Mesenchymal stem cell (in vitro differentiated cells and primary cell): ENCODE measurements around the gene LDLR.

Experiments used
- DNase-seq: peaks from one replicate; pipeline ENCODE4 v3.0.0-alpha.2; 2013
- H2AFZ ChIP-seq: one replicate; pipeline ENCODE4 v1.6.1; 2013; ENCODE audit warnings: low read depth, mild to moderate bottlenecking, control low read depth, inconsistent platforms, low read length, moderate library complexity
- H2AK5ac ChIP-seq: 2 replicates; pipeline ENCODE4 v1.6.1; 2013; ENCODE audit warnings: low read length, moderate library complexity, mild to moderate bottlenecking, inconsistent platforms; ENCODE audit not compliant: severe bottlenecking
- H2BK120ac ChIP-seq: one replicate; pipeline ENCODE4 v1.6.1; 2013; ENCODE audit warnings: low read depth, mild to moderate bottlenecking, inconsistent platforms, low read length, moderate library complexity
- H2BK12ac ChIP-seq, 2 experiments: one replicate each; pipeline ENCODE4 v1.6.1; 2013; ENCODE audit warnings: inconsistent platforms in 2 of 2, low read length in 2 of 2, mild to moderate bottlenecking in 2 of 2, moderate library complexity in 2 of 2, control low read depth in 1 of 2
- H2BK15ac ChIP-seq: one replicate; pipeline ENCODE4 v1.6.1; 2013; ENCODE audit warnings: mild to moderate bottlenecking, low read depth, inconsistent platforms; ENCODE audit not compliant: poor library complexity, severe bottlenecking
- H2BK5ac ChIP-seq: 2 replicates; pipeline ENCODE4 v1.6.1; 2013; ENCODE audit warnings: low read depth, mild to moderate bottlenecking, low read length, control low read depth, inconsistent platforms; ENCODE audit not compliant: poor library complexity, severe bottlenecking
- H3K14ac ChIP-seq, 2 experiments: one replicate each; pipeline ENCODE4 v1.6.1; 2013; ENCODE audit warnings: inconsistent platforms in 2 of 2, low read length in 2 of 2, control low read depth in 1 of 2, mild to moderate bottlenecking in 1 of 2, moderate library complexity in 1 of 2
- H3K18ac ChIP-seq, 2 experiments: one replicate each; pipeline ENCODE4 v1.6.1; 2013; ENCODE audit warnings: inconsistent platforms in 2 of 2, low read length in 2 of 2, control low read depth in 1 of 2, low read depth in 1 of 2, mild to moderate bottlenecking in 1 of 2
- H3K23ac ChIP-seq, 2 experiments: one replicate each; pipeline ENCODE4 v1.6.1; 2013; ENCODE audit warnings: inconsistent platforms in 2 of 2, low read length in 2 of 2, mild to moderate bottlenecking in 2 of 2, moderate library complexity in 2 of 2, control low read depth in 1 of 2
- H3K27ac ChIP-seq: 2 replicates; pipeline ENCODE4 v1.5.1; 2013; ENCODE audit warnings: mild to moderate bottlenecking, moderate library complexity, low read length, control low read depth, inconsistent platforms; ENCODE audit not compliant: poor library complexity, severe bottlenecking
- H3K27me3 ChIP-seq, 2 experiments: 2 replicates each; pipeline versions ENCODE4 v1.6.1 to v1.7.0; 2013; ENCODE audit warnings: low read length in 2 of 2, mild to moderate bottlenecking in 2 of 2, moderate library complexity in 2 of 2, control low read depth in 1 of 2, inconsistent platforms in 1 of 2; ENCODE audit not compliant: control insufficient read depth in 1 of 2, insufficient read depth in 1 of 2
- H3K36me3 ChIP-seq, 2 experiments: 2 replicates each; pipeline versions ENCODE4 v1.6.1 to v1.7.0; 2013; ENCODE audit warnings: low read length in 2 of 2, control low read depth in 1 of 2, inconsistent platforms in 1 of 2, low read depth in 1 of 2, mild to moderate bottlenecking in 1 of 2; ENCODE audit not compliant: insufficient read depth in 2 of 2, control insufficient read depth in 1 of 2
- H3K4ac ChIP-seq, 2 experiments: one replicate each; pipeline ENCODE4 v1.6.1; 2013; ENCODE audit warnings: inconsistent platforms in 2 of 2, low read length in 2 of 2, mild to moderate bottlenecking in 2 of 2, moderate library complexity in 2 of 2, control low read depth in 1 of 2, low read depth in 1 of 2
- H3K4me1 ChIP-seq: 2 replicates; pipeline ENCODE4 v1.6.1; 2013; ENCODE audit warnings: low read depth, low read length, control low read depth; ENCODE audit not compliant: control insufficient read depth, insufficient read depth
- H3K4me2 ChIP-seq: 2 replicates; pipeline ENCODE4 v1.6.1; 2013; ENCODE audit warnings: low read length, mild to moderate bottlenecking, inconsistent platforms; ENCODE audit not compliant: poor library complexity, severe bottlenecking
- H3K4me3 ChIP-seq, 2 experiments: 2 replicates each; pipeline versions ENCODE4 v1.5.1 to v1.7.0; 2013; ENCODE audit warnings: low read length in 2 of 2, mild to moderate bottlenecking in 2 of 2, control low read depth in 1 of 2, low read depth in 1 of 2; ENCODE audit not compliant: insufficient read depth in 1 of 2
- H3K79me1 ChIP-seq: replicated peaks from 2 replicates; pipeline ENCODE4 v1.6.1; 2013; ENCODE audit warnings: mild to moderate bottlenecking, control low read depth, low read length, inconsistent platforms; ENCODE audit not compliant: poor library complexity, severe bottlenecking
- H3K9ac ChIP-seq: 2 replicates; pipeline ENCODE4 v1.7.0; 2013; ENCODE audit warnings: mild to moderate bottlenecking, low read length, moderate library complexity
- H3K9me3 ChIP-seq: 2 replicates; pipeline ENCODE4 v1.7.0; 2013; ENCODE audit warnings: mild to moderate bottlenecking, low read length; ENCODE audit not compliant: control insufficient read depth
- H4K8ac ChIP-seq: one replicate; pipeline ENCODE4 v1.6.1; 2013; ENCODE audit warnings: inconsistent platforms, mild to moderate bottlenecking, low read length, moderate library complexity
- H4K91ac ChIP-seq: one replicate; pipeline ENCODE4 v1.6.1; 2013; ENCODE audit warnings: mild to moderate bottlenecking, low read length, inconsistent platforms
- WGBS: methylation state at CpG from one replicate; pipeline ENCODE4 v1.1.7; 2013; ENCODE audit warnings: mixed read lengths; 5-methylcytosine and 5-hydroxymethylcytosine counted together

LDLR gene

DNA sequence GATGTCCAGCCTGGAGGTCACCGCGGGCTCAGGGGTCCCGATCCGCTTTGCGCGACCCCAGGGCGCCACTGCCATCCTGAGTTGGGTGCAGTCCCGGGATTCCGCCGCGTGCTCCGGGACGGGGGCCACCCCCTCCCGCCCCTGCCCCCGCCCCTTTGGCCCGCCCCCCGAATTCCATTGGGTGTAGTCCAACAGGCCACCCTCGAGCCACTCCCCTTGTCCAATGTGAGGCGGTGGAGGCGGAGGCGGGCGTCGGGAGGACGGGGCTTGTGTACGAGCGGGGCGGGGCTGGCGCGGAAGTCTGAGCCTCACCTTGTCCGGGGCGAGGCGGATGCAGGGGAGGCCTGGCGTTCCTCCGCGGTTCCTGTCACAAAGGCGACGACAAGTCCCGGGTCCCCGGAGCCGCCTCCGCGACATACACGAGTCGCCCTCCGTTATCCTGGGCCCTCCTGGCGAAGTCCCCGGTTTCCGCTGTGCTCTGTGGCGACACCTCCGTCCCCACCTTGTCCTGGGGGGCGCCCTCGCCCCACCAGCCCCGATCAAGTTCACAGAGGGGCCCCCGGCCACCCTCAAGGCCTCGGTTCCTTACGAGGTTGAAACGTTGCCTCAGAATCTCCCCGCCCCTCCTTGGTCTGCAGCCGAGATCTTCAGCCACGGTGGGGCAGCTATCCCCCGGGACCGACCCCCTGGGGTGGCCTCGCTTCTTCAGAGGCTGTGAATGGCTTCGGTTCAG is 1.2 kb downstream of the LDLR start:
- peak; percentile 94 for DNase-seq
- Histone ChIP-seq H2BK12ac (peak overlapping the region in 1 of 2 experiments; percentile 83), H3K14ac (peak overlapping the region in 1 of 2 experiments; percentile 61), H3K4me1 (peaks cover 14% of the 10 kb centered on the region), H3K9ac (peak overlapping the region; percentile 100), H3K4me2 (peak overlapping the region; percentile 70), H3K18ac (peak overlapping the region; percentile 90), H2BK5ac (peak overlapping the region; percentile 91), H3K36me3 (peaks cover 16 to 34% of the 10 kb centered on the region in 2 experiments), H3K23ac (peak overlapping the region in 1 of 2 experiments; percentile 23), H3K4me3 (peak overlapping the region; percentile 84 to 93), H4K8ac (no peak overlapping the region), H4K91ac (peak overlapping the region; percentile 77), H2BK120ac (peak overlapping the region; percentile 86), H2AFZ (no peak overlapping the region), H3K79me1 (no peaks in the 10 kb centered on the region), H3K4ac (peak overlapping the region in 1 of 2 experiments; percentile 84), H3K9me3 (no peaks in the 10 kb centered on the region), H2BK15ac (peak overlapping the region; percentile 96), H3K27ac (peak overlapping the region; percentile 97), H2AK5ac (peak overlapping the region; percentile 97), H3K27me3 (no peaks in the 10 kb centered on the region)
- under 1% methylated on average over 47 of the region's 64 CpGs for WGBS

DNA sequence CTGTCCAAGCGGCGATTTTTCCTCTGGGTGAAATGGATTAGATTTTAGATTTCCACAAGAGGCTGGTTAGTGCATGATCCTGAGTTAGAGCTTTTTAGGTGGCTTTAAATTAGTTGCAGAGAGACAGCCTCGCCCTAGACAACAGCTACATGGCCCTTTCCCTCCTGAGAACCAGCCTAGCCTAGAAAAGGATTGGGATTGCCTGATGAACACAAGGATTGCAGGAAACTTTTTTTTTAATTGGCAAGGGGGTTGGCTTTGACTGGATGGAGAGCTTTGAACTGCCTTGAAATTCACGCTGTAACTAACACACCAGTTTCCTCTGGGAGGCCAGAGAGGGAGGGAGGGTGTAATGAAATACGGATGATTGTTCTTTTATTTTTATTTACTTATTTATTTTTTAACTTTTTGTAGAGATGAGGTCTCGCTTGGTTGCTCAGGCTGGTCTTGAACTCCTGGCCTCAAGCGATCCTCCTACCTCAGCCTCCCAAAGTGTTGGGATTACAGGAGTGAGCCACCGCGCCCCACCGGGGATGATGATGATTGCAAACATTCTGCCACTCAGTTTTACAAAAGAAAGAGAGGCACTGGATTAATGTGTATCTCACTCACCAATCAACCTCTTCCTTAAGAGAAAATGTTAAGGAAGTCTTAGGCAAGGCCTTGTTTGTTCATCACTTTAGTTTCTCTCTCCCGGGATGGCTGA is 1.9 kb downstream of the LDLR start:
- Histone ChIP-seq H3K4me1 (peaks cover 14% of the 10 kb centered on the region), H3K14ac (peak overlapping the region in 1 of 2 experiments; percentile 87), H3K4me3 (peak overlapping the region; percentile 84), H3K9me3 (no peaks in the 10 kb centered on the region), H3K36me3 (peaks cover 16 to 40% of the 10 kb centered on the region in 2 experiments), H2BK15ac (no peak overlapping the region), H2BK5ac (peak overlapping the region; percentile 91), H4K8ac (no peak overlapping the region), H3K18ac (peak overlapping the region; percentile 88 to 90), H3K23ac (peak overlapping the region in 1 of 2 experiments; percentile 23), H3K27me3 (no peaks in the 10 kb centered on the region), H3K4ac (peak overlapping the region in 1 of 2 experiments; percentile 84), H3K27ac (peak overlapping the region; percentile 97), H2AFZ (no peak overlapping the region), H2AK5ac (peak overlapping the region; percentile 97), H4K91ac (no peak overlapping the region), H2BK120ac (peak overlapping the region; percentile 86), H2BK12ac (no peak overlapping the region), H3K4me2 (peak overlapping the region; percentile 70), H3K79me1 (no peaks in the 10 kb centered on the region), H3K9ac (peak overlapping the region; percentile 100)
- 15% methylated on average over 6 of the region's 11 CpGs for WGBS
- DNase-seq: no peak

DNA sequence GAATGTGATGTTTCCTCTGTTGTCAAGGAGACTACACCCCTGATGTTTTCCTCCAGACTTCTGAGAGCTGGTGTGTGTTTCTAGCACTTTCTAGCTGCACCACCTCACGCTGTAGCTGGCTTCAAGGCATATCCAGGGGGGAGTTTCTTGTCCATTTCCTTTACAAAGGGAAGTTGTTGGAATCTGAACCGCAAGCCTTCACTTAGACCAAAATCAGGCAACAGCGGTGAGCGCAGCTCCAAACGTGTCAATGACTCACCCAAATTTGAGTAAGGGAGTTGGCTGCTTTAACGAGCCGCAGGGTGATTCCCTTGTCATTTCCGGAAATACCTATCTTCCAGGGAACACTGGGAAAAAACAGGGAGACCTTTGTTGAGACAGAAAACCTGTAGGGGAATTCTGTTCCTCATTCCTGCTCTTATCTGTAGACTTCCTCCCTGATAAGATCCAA is 2.5 kb downstream of the LDLR start:
- Histone ChIP-seq H2BK15ac (no peak overlapping the region), H3K36me3 (peaks cover 16 to 46% of the 10 kb centered on the region in 2 experiments), H3K4ac (no peak overlapping the region), H3K4me2 (peak overlapping the region; percentile 70), H2BK5ac (peak overlapping the region; percentile 24), H2BK120ac (no peak overlapping the region), H3K9me3 (no peaks in the 10 kb centered on the region), H3K23ac (no peak overlapping the region), H3K79me1 (no peaks in the 10 kb centered on the region), H3K4me1 (peaks cover 16% of the 10 kb centered on the region), H3K27me3 (no peaks in the 10 kb centered on the region), H2BK12ac (no peak overlapping the region), H2AFZ (no peak overlapping the region), H3K9ac (peak overlapping the region; percentile 100), H3K18ac (peak overlapping the region in 1 of 2 experiments; percentile 28), H4K91ac (no peak overlapping the region), H4K8ac (no peak overlapping the region), H3K27ac (peak overlapping the region; percentile 97), H3K4me3 (peak overlapping the region in 1 of 2 experiments; percentile 84), H3K14ac (no peak overlapping the region), H2AK5ac (no peak overlapping the region)
- WGBS: 0% methylated on average over 8 of the region's 8 CpGs
- peak; percentile 94 for DNase-seq

DNA sequence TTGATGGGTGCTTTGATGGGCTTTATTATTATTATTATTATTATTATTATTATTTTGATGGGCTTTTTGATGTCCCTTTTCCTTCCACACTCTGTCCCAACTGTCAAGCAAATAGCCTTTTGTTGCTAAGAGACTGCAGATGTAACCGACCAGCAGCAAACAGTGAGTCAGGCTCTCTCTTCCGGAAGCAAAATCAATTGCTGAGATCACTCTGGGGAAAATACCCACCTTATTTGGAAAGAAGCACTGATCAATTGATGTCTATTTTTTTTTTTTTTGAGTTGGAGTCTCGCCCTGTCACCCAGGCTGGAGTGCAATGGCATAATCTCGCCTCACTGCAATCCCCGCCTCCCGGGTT is 2.9 kb downstream of the LDLR start:
- H3K27ac ChIP-seq: peak overlapping the region; percentile 97
- no peaks in the 10 kb centered on the region for H3K79me1 ChIP-seq
- peaks cover 16 to 48% of the 10 kb centered on the region in 2 experiments for H3K36me3 ChIP-seq
- no peaks in the 10 kb centered on the region for H3K27me3 ChIP-seq
- H3K18ac ChIP-seq: no peak overlapping the region
- H3K4me3 ChIP-seq: peak overlapping the region in 1 of 2 experiments; percentile 84
- H2AK5ac ChIP-seq: no peak overlapping the region
- 35% methylated on average over 6 of the region's 6 CpGs for WGBS
- no peak overlapping the region for H4K91ac ChIP-seq
- no peaks in the 10 kb centered on the region for H3K9me3 ChIP-seq
- no peak overlapping the region for H3K14ac ChIP-seq
- peak overlapping the region; percentile 100 for H3K9ac ChIP-seq
- H2AFZ ChIP-seq: no peak overlapping the region
- H3K4me1 ChIP-seq: peaks cover 17% of the 10 kb centered on the region
- H3K4ac ChIP-seq: no peak overlapping the region
- no peak overlapping the region for H4K8ac ChIP-seq
- H2BK120ac ChIP-seq: no peak overlapping the region
- no peak overlapping the region for H2BK15ac ChIP-seq
- H2BK5ac ChIP-seq: no peak overlapping the region
- no peak overlapping the region for H3K23ac ChIP-seq
- DNase-seq: peak; percentile 93
- no peak overlapping the region for H2BK12ac ChIP-seq
- H3K4me2 ChIP-seq: peak overlapping the region; percentile 70
